ENCODE measurements around the gene IGFALS. TPM values are rescaled to one million over a fixed set of nuclear protein-coding genes. Genes with fewer than 3 reads are reported as not detected.

IGFALS gene
- polyA plus RNA-seq, 1 donor from 2014 or later: 1.2 TPM

- H4K20me1 ChIP-seq (ENCODE audit: insufficient read depth): peaks cover under 1% of the 10 kb centered on the region
- H2AFZ ChIP-seq (ENCODE audit: low read depth, low read length): no peak overlapping the region
- no peaks in the 10 kb centered on the region for H3K9me3 ChIP-seq (ENCODE audit: low read length)
- H3K4me2 ChIP-seq (ENCODE audit: low read length): no peak overlapping the region
- TF ChIP-seq POLR2AphosphoS5 (IDR thresholded peaks at IDR 0.05) (no peak), CTCF (IDR thresholded peaks at IDR 0.05; ENCODE audit: poor library complexity, severe bottlenecking) (no peak), EP300 (conservative IDR thresholded peaks at IDR 0.05; ENCODE audit: poor library complexity, severe bottlenecking) (no peak), EZH2 (IDR thresholded peaks at IDR 0.05; ENCODE audit: borderline replicate concordance, insufficient read depth, low read length, poor library complexity, severe bottlenecking) (no peak), SMC3 (conservative IDR thresholded peaks at IDR 0.05; ENCODE audit: poor library complexity) (no peak), MXI1 (conservative IDR thresholded peaks at IDR 0.05; ENCODE audit: poor library complexity, severe bottlenecking) (no peak)
- TF ChIP-seq, protein P1, sequence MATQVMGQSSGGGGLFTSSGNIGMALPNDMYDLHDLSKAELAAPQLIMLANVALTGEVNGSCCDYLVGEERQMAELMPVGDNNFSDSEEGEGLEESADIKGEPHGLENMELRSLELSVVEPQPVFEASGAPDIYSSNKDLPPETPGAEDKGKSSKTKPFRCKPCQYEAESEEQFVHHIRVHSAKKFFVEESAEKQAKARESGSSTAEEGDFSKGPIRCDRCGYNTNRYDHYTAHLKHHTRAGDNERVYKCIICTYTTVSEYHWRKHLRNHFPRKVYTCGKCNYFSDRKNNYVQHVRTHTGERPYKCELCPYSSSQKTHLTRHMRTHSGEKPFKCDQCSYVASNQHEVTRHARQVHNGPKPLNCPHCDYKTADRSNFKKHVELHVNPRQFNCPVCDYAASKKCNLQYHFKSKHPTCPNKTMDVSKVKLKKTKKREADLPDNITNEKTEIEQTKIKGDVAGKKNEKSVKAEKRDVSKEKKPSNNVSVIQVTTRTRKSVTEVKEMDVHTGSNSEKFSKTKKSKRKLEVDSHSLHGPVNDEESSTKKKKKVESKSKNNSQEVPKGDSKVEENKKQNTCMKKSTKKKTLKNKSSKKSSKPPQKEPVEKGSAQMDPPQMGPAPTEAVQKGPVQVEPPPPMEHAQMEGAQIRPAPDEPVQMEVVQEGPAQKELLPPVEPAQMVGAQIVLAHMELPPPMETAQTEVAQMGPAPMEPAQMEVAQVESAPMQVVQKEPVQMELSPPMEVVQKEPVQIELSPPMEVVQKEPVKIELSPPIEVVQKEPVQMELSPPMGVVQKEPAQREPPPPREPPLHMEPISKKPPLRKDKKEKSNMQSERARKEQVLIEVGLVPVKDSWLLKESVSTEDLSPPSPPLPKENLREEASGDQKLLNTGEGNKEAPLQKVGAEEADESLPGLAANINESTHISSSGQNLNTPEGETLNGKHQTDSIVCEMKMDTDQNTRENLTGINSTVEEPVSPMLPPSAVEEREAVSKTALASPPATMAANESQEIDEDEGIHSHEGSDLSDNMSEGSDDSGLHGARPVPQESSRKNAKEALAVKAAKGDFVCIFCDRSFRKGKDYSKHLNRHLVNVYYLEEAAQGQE (IDR thresholded peaks at IDR 0.05; ENCODE audit: borderline replicate concordance): no peak
- H3F3A ChIP-seq (ENCODE audit: insufficient read depth, low read length, poor library complexity, severe bottlenecking): no peaks in the 10 kb centered on the region
- H3K27ac ChIP-seq (ENCODE audit: low read length): no peak overlapping the region
- peaks cover 21% of the 10 kb centered on the region for H3K79me2 ChIP-seq (replicated peaks; ENCODE audit: insufficient read depth, low read length)
- H3K9ac ChIP-seq (ENCODE audit: low read length): no peak overlapping the region
- H3K9me2 ChIP-seq (ENCODE audit: insufficient read depth, low read length): no peaks in the 10 kb centered on the region
- H3K4me3 ChIP-seq (ENCODE audit: low read length): no peak overlapping the region
- H3K36me3 ChIP-seq (ENCODE audit: insufficient read depth, low read length): no peaks in the 10 kb centered on the region
- no peaks in the 10 kb centered on the region for H3K27me3 ChIP-seq (ENCODE audit: insufficient read depth, low read depth, low read length)
Measured at GRCh38 chr16:1786242-1787055, 7.1 kb downstream of the IGFALS start.

- H4K20me1 ChIP-seq (ENCODE audit: insufficient read depth): peaks cover 6% of the 10 kb centered on the region
- no peak overlapping the region for H3K27ac ChIP-seq (ENCODE audit: low read length)
- H3K4me3 ChIP-seq (ENCODE audit: low read length): no peak overlapping the region
- H3K36me3 ChIP-seq (ENCODE audit: insufficient read depth, low read length): no peaks in the 10 kb centered on the region
- no peaks in the 10 kb centered on the region for H3K9me3 ChIP-seq (ENCODE audit: low read length)
- TF ChIP-seq CTCF (IDR thresholded peaks at IDR 0.05; ENCODE audit: poor library complexity, severe bottlenecking) (no peak), POLR2AphosphoS5 (IDR thresholded peaks at IDR 0.05) (no peak), TAF1 (IDR thresholded peaks at IDR 0.05; ENCODE audit: low read depth) (no peak), SMC3 (conservative IDR thresholded peaks at IDR 0.05; ENCODE audit: poor library complexity) (no peak), EZH2 (IDR thresholded peaks at IDR 0.05; ENCODE audit: borderline replicate concordance, insufficient read depth, low read length, poor library complexity, severe bottlenecking) (no peak), RAD21 (conservative IDR thresholded peaks at IDR 0.05) (no peak), EP300 (conservative IDR thresholded peaks at IDR 0.05; ENCODE audit: poor library complexity, severe bottlenecking) (no peak), MXI1 (conservative IDR thresholded peaks at IDR 0.05; ENCODE audit: poor library complexity, severe bottlenecking) (no peak)
- TF ChIP-seq, protein P1 (IDR thresholded peaks at IDR 0.05; ENCODE audit: borderline replicate concordance): no peak
- no peaks in the 10 kb centered on the region for H3K27me3 ChIP-seq (ENCODE audit: insufficient read depth, low read depth, low read length)
- H3K9ac ChIP-seq (ENCODE audit: low read length): no peak overlapping the region
- H3K4me2 ChIP-seq (ENCODE audit: low read length): no peak overlapping the region
- H3F3A ChIP-seq (ENCODE audit: insufficient read depth, low read length, poor library complexity, severe bottlenecking): no peaks in the 10 kb centered on the region
- peaks cover 28% of the 10 kb centered on the region for H3K79me2 ChIP-seq (replicated peaks; ENCODE audit: insufficient read depth, low read length)
- no peaks in the 10 kb centered on the region for H3K9me2 ChIP-seq (ENCODE audit: insufficient read depth, low read length)
- no peak overlapping the region for H2AFZ ChIP-seq (ENCODE audit: low read depth, low read length)
Measured at GRCh38 chr16:1785846-1786170, 7.7 kb downstream of the IGFALS start.

Measured in neural cell (in vitro differentiated cells).